A673 (cell line): ENCODE data around the gene KRT14.

ENCODE experiments used
- CTCF ChIP-seq: fragments of 300-800, 200-600 bp; sonication (generic); conservative IDR thresholded peaks from 2 replicates; pipeline ENCODE4 v1.5.1; 2017; ENCODE audit warnings: low read depth, mild to moderate bottlenecking, antibody characterized with exemption, low read length, moderate library complexity, mixed read lengths
- EZH2 ChIP-seq: fragments of 200-600 bp; sonication (generic); IDR thresholded peaks from 2 replicates; pipeline ENCODE4 v1.6.1; 2017; ENCODE audit warnings: borderline replicate concordance, low read depth, mild to moderate bottlenecking, mixed read lengths, antibody characterized with exemption, low read length; ENCODE audit not compliant: poor library complexity, severe bottlenecking

GRCh38 chr17:41617698-41618097, 31.0 kb upstream of the KRT14 start:
- TF ChIP-seq CTCF (no peak), EZH2 (no peak)
